ENCODE data around the gene SYNE3. TPM values are rescaled to one million over a fixed set of nuclear protein-coding genes. Genes with fewer than 3 reads are reported as not detected.
A peak's percentile ranks its signal among the peaks of the same experiment; 100 is the strongest.

SYNE3 gene
- total RNA-seq, 1 donor from 2014 or later: 5.3 TPM

GRCh38 chr14:95504135-95505029 is 12.1 kb downstream of the SYNE3 start:
- FAIRE-seq (no peak), DNase-seq (ENCODE audit: low read depth) (no peak)
- H3K36me3 ChIP-seq (ENCODE audit: control insufficient read depth, insufficient read depth, low read length): no peaks in the 10 kb centered on the region
- TF ChIP-seq CTCF (IDR thresholded peaks at IDR 0.05; ENCODE audit: insufficient read depth, low read length, severe bottlenecking): no peak
- no peak overlapping the region for H3K4me3 ChIP-seq (ENCODE audit: low read depth, low read length)
- peaks cover 2% of the 10 kb centered on the region for H3K27me3 ChIP-seq (ENCODE audit: control insufficient read depth, insufficient read depth, low read length)

GRCh38 chr14:95503365-95504134 is 12.9 kb downstream of the SYNE3 start:
- TF ChIP-seq CTCF (IDR thresholded peaks at IDR 0.05; ENCODE audit: insufficient read depth, low read length, severe bottlenecking): no peak
- no peaks in the 10 kb centered on the region for H3K36me3 ChIP-seq (ENCODE audit: control insufficient read depth, insufficient read depth, low read length)
- no peak overlapping the region for H3K4me3 ChIP-seq (ENCODE audit: low read depth, low read length)
- FAIRE-seq (no peak), DNase-seq (ENCODE audit: low read depth) (no peak)
- peaks cover 2% of the 10 kb centered on the region for H3K27me3 ChIP-seq (ENCODE audit: control insufficient read depth, insufficient read depth, low read length)

- FAIRE-seq: no peak
These were observed 14.0 kb downstream of the SYNE3 start for GRCh38 chr14:95502381-95502950.

GRCh38 chr14:95500772-95501401 is 15.6 kb downstream of the SYNE3 start:
- H3K36me3 ChIP-seq (ENCODE audit: control insufficient read depth, insufficient read depth, low read length): no peaks in the 10 kb centered on the region
- no peak for FAIRE-seq
- peaks cover 2% of the 10 kb centered on the region for H3K27me3 ChIP-seq (ENCODE audit: control insufficient read depth, insufficient read depth, low read length)
- peak; percentile 50 for DNase-seq (ENCODE audit: low read depth)
- no peak for TF ChIP-seq CTCF (IDR thresholded peaks at IDR 0.05; ENCODE audit: insufficient read depth, low read length, severe bottlenecking)
- no peak overlapping the region for H3K4me3 ChIP-seq (ENCODE audit: low read depth, low read length)

More at GRCh38 chr14:95502381-95502950, 14.0 kb downstream of the SYNE3 start:
- Histone ChIP-seq H3K27me3 (ENCODE audit: control insufficient read depth, insufficient read depth, low read length) (peaks cover 2% of the 10 kb centered on the region), H3K36me3 (ENCODE audit: control insufficient read depth, insufficient read depth, low read length) (no peaks in the 10 kb centered on the region), H3K4me3 (ENCODE audit: low read depth, low read length) (no peak overlapping the region)
- no peak for DNase-seq (ENCODE audit: low read depth)
- TF ChIP-seq CTCF (IDR thresholded peaks at IDR 0.05; ENCODE audit: insufficient read depth, low read length, severe bottlenecking): no peak

- no peak overlapping the region for H3K4me3 ChIP-seq (ENCODE audit: low read depth, low read length)
- H3K27me3 ChIP-seq (ENCODE audit: control insufficient read depth, insufficient read depth, low read length): peaks cover 2% of the 10 kb centered on the region
- H3K36me3 ChIP-seq (ENCODE audit: control insufficient read depth, insufficient read depth, low read length): no peaks in the 10 kb centered on the region
- no peak for DNase-seq (ENCODE audit: low read depth)
- FAIRE-seq: no peak
- TF ChIP-seq CTCF (IDR thresholded peaks at IDR 0.05; ENCODE audit: insufficient read depth, low read length, severe bottlenecking): no peak
These were observed 16.2 kb downstream of the SYNE3 start for GRCh38 chr14:95500201-95500681.

All from bronchial epithelial cell (primary cell).